Upper lobe of right lung (tissue), 1 donor: ENCODE data around the gene CDPF1. TPM values are rescaled to one million over a fixed set of nuclear protein-coding genes. Genes with fewer than 3 reads are reported as not detected.
"Not testable (repeated sequence)": the region's sequence is repeated elsewhere in the genome, so short reads cannot be mapped to it uniquely, and the experiment has no call there.

Experiments used
- ATAC-seq: fragments of 200-7000 bp; cut with Tn5 transposase; one replicate; pipeline ENCODE4 v1.9.1; 2020; ENCODE audit warnings: mild to moderate bottlenecking, moderate library complexity
- DNase-seq: peaks from one replicate; pipeline ENCODE4 v3.0.0-alpha.2; 2020
- H3K27ac ChIP-seq: fragments of 200-600 bp; one replicate; pipeline ENCODE4 v1.8.0; 2022
- H3K27me3 ChIP-seq: fragments of 200-600 bp; one replicate; pipeline ENCODE4 v1.8.0; 2022; ENCODE audit warnings: mild to moderate bottlenecking
- H3K36me3 ChIP-seq: fragments of 200-600 bp; one replicate; pipeline ENCODE4 v1.8.0; 2022
- H3K4me1 ChIP-seq: fragments of 200-600 bp; one replicate; pipeline ENCODE4 v1.8.0; 2022
- H3K4me3 ChIP-seq: fragments of 200-600 bp; one replicate; pipeline ENCODE4 v1.8.0; 2022; ENCODE audit warnings: mild to moderate bottlenecking
- H3K9me3 ChIP-seq: fragments of 200-600 bp; one replicate; pipeline ENCODE4 v1.8.0; 2022
- CTCF ChIP-seq: fragments of 200-600 bp; IDR thresholded peaks from one replicate; pipeline ENCODE4 v1.8.0; 2022; ENCODE audit warnings: antibody characterized with exemption
- intact Hi-C: fragments of 100-400 bp; cut with DNase I; formaldehyde crosslinking; loops from one replicate; pipeline ENCODE4 v1.11.0; 2022
- total RNA-seq: library from RNA; stranded (reverse); fragmentation: NEBNext Ultra II Directional; extraction: Animal tissue kit (Norgen Biotek cat#: 25700); gene quantifications from one replicate; pipeline ENCODE4 v1.2.1, GENCODE V29; 2021
- donor health status: DM: no; HTN: yes; CAD: no; lungs with severe emphysema.

The CDPF1 gene
- total RNA-seq, 1 donor from 2014 or later: 9.0 TPM

GRCh38 chr22:46201059-46201757 is 48.9 kb downstream of the CDPF1 start:
- no peak overlapping the region for H3K4me3 ChIP-seq
- DNase-seq (no peak), ATAC-seq (no peak)

GRCh38 chr22:46198806-46199205 is 51.3 kb downstream of the CDPF1 start:
- H3K4me1 ChIP-seq, H3K9me3 ChIP-seq, H3K4me3 ChIP-seq, H3K27me3 ChIP-seq, ATAC-seq, H3K27ac ChIP-seq, DNase-seq, intact Hi-C loops: not testable (repeated sequence)
- H3K36me3 ChIP-seq: peaks cover 29% of the 10 kb centered on the region

More at GRCh38 chr22:46201059-46201757, 48.9 kb downstream of the CDPF1 start:
- Histone ChIP-seq H3K9me3 (no peaks in the 10 kb centered on the region), H3K4me1 (no peaks in the 10 kb centered on the region), H3K36me3 (peaks cover 33% of the 10 kb centered on the region), H3K27me3 (no peaks in the 10 kb centered on the region), H3K27ac (no peak overlapping the region)
- TF ChIP-seq CTCF: no peak
- intact Hi-C loops: no loop called here

- Histone ChIP-seq H3K4me3 (no peak overlapping the region), H3K27ac (no peak overlapping the region), H3K36me3 (peaks cover 23% of the 10 kb centered on the region), H3K4me1 (no peaks in the 10 kb centered on the region), H3K9me3 (no peaks in the 10 kb centered on the region), H3K27me3 (no peaks in the 10 kb centered on the region)
- ATAC-seq: no peak
- TF ChIP-seq CTCF: no peak
- intact Hi-C loops: no loop called here
- DNase-seq: no peak
Measured at GRCh38 chr22:46198274-46198673, 51.8 kb downstream of the CDPF1 start.

GRCh38 chr22:46196278-46196677 is 53.8 kb downstream of the CDPF1 start:
- H3K27ac ChIP-seq: no peak overlapping the region
- peaks cover 22% of the 10 kb centered on the region for H3K36me3 ChIP-seq
- no peak overlapping the region for H3K4me3 ChIP-seq
- DNase-seq (no peak), ATAC-seq (peak; percentile 40)
- no peak for TF ChIP-seq CTCF
- no peaks in the 10 kb centered on the region for H3K9me3 ChIP-seq
- no peaks in the 10 kb centered on the region for H3K27me3 ChIP-seq
- H3K4me1 ChIP-seq: no peaks in the 10 kb centered on the region
- intact Hi-C loops: no loop called here

- H3K27me3 ChIP-seq: no peaks in the 10 kb centered on the region
- intact Hi-C loops: no loop called here
- DNase-seq: no peak
- no peaks in the 10 kb centered on the region for H3K9me3 ChIP-seq
- peaks cover 4% of the 10 kb centered on the region for H3K4me1 ChIP-seq
- peaks cover 22% of the 10 kb centered on the region for H3K36me3 ChIP-seq
- H3K27ac ChIP-seq: no peak overlapping the region
- H3K4me3 ChIP-seq: no peak overlapping the region
- no peak for TF ChIP-seq CTCF
- ATAC-seq: no peak
Measured at GRCh38 chr22:46195487-46196165, 54.5 kb downstream of the CDPF1 start.

Other genes starting within 250 kb of the CDPF1 start
- gene PPARA, start 99.8 kb downstream of the CDPF1 start, total RNA-seq: 18.4 TPM
- gene PKDREJ, start 13.1 kb upstream of the CDPF1 start, total RNA-seq: not detected
- gene TTC38, start 17.7 kb upstream of the CDPF1 start, total RNA-seq: 26.3 TPM
- 0.43 TPM for gene GTSE1, start 46.6 kb upstream of the CDPF1 start, total RNA-seq
- 34.9 TPM for gene TRMU, start 85.4 kb upstream of the CDPF1 start, total RNA-seq